Measurements from ENCODE around the gene ATRN.
"Not testable (repeated sequence)": the region's sequence is repeated elsewhere in the genome, so short reads cannot be mapped to it uniquely, and the experiment has no call there.

Gene ATRN

DNA sequence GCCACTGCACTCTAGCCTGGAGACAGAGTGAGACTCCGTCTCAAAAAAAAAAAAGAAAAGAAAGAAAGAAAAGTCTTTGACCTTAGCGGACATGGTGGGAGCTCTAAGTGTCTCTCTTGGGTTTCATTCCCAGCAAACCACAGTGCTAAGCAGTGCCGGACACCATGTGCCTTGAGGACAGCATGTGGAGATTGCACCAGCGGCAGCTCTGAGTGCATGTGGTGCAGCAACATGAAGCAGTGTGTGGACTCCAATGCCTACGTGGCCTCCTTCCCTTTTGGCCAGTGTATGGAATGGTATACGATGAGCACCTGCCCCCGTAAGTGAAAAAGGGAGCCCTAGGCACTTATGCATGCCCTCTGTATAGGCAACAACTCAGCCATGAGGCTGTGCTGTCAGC lies 112.9 kb downstream of the ATRN start:
- Histone ChIP-seq H3K4me1 (ENCODE audit: insufficient read depth, low read length) (no peaks in the 10 kb centered on the region), H3K9me3 (ENCODE audit: low read length) (no peaks in the 10 kb centered on the region), H3K27me3 (ENCODE audit: control insufficient read depth in 1 of 2, insufficient read depth in 2 of 2, low read length in 2 of 2) (no peaks in the 10 kb centered on the region), H3K27ac (ENCODE audit: low read depth, low read length) (no peak overlapping the region), H3K36me3 (ENCODE audit: insufficient read depth, low read length) (peaks cover 45% of the 10 kb centered on the region), H3K9ac (ENCODE audit: low read length) (no peak overlapping the region), H3K4me3 (ENCODE audit: low read depth in 1 of 2, low read length in 2 of 2) (no peak overlapping the region)

DNA sequence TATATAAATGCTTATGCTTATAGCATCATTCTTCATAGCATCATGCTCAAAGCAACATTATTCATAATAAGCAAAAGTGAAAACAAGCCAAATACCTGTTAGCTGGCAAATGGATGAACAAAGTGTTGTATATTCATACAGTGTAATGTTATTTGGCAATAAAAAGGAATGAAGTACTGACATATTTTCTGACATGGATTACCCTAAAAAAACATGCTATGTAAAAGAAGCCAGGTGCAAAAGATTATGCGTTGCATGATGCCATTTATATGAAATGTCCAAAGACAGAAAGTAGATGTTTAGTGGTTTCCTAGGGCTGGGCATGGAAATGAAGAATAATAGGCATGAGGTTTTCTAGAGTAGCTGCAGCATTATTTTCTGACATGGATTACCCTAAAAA lies 115.3 kb downstream of the ATRN start:
- H3K27ac ChIP-seq (ENCODE audit: low read depth, low read length), result no peak overlapping the region
- H3K27me3 ChIP-seq (ENCODE audit: control insufficient read depth in 1 of 2, insufficient read depth in 2 of 2, low read length in 2 of 2), result no peaks in the 10 kb centered on the region
- H3K9me3 ChIP-seq (ENCODE audit: low read length), result no peaks in the 10 kb centered on the region
- H3K36me3 ChIP-seq (ENCODE audit: insufficient read depth, low read length), result peaks cover 43% of the 10 kb centered on the region
- no peak overlapping the region for H3K9ac ChIP-seq (ENCODE audit: low read length)
- H3K4me1 ChIP-seq (ENCODE audit: insufficient read depth, low read length), result no peaks in the 10 kb centered on the region
- H3K4me3 ChIP-seq (ENCODE audit: low read depth in 1 of 2, low read length in 2 of 2), result no peak overlapping the region

DNA sequence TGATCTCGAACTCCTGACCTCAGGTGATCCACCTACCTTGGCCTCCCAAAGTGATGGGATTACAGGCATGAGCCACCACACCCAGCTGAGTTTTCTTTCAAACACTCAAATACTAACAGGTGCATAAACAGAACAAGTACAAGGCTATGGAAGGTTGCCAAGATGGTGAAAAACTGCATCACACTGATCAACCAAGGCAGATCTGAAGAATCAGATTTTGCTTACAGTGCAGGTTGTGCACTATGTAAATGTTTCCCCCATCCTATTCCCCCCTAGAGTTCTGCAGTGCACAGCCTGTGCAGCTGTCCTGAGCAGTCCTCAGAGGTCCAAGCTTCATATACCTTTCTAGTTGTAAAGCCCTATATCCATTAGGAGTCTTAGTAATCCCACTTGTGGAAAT lies 119.3 kb downstream of the ATRN start:
- H3K4me3 ChIP-seq (ENCODE audit: low read depth in 1 of 2, low read length in 2 of 2), result no peak overlapping the region
- no peak overlapping the region for H3K27ac ChIP-seq (ENCODE audit: low read depth, low read length)
- no peaks in the 10 kb centered on the region for H3K4me1 ChIP-seq (ENCODE audit: insufficient read depth, low read length)
- no peaks in the 10 kb centered on the region for H3K27me3 ChIP-seq (ENCODE audit: control insufficient read depth in 1 of 2, insufficient read depth in 2 of 2, low read length in 2 of 2)
- H3K9ac ChIP-seq (ENCODE audit: low read length), result no peak overlapping the region
- no peaks in the 10 kb centered on the region for H3K9me3 ChIP-seq (ENCODE audit: low read length)
- peaks cover 54% of the 10 kb centered on the region for H3K36me3 ChIP-seq (ENCODE audit: insufficient read depth, low read length)

DNA sequence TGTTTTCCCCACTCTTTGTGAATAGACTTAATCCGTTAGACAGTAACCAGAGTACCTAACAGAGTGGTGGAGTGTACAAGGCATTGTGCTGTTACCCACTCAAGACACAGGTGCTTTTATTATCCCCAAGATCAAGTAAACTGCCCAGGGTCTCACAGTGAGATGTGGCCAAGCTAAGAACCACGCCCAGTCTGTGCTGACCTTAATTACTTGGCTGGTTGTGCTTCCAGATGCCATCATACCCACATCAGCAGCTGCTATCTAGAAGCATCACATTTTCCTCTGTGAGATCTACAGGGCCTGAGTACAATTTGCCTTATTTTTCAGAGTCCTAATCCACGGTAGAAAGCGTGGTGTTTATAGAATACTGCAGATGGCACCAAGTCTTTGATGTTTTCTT lies 122.1 kb downstream of the ATRN start:
- H3K9me3 ChIP-seq (ENCODE audit: low read length), result no peaks in the 10 kb centered on the region
- peaks cover 56% of the 10 kb centered on the region for H3K36me3 ChIP-seq (ENCODE audit: insufficient read depth, low read length)
- H3K4me3 ChIP-seq (ENCODE audit: low read depth in 1 of 2, low read length in 2 of 2), result no peak overlapping the region
- H3K27me3 ChIP-seq (ENCODE audit: control insufficient read depth in 1 of 2, insufficient read depth in 2 of 2, low read length in 2 of 2), result no peaks in the 10 kb centered on the region
- H3K4me1 ChIP-seq (ENCODE audit: insufficient read depth, low read length), result no peaks in the 10 kb centered on the region
- no peak overlapping the region for H3K9ac ChIP-seq (ENCODE audit: low read length)
- no peak overlapping the region for H3K27ac ChIP-seq (ENCODE audit: low read depth, low read length)

DNA sequence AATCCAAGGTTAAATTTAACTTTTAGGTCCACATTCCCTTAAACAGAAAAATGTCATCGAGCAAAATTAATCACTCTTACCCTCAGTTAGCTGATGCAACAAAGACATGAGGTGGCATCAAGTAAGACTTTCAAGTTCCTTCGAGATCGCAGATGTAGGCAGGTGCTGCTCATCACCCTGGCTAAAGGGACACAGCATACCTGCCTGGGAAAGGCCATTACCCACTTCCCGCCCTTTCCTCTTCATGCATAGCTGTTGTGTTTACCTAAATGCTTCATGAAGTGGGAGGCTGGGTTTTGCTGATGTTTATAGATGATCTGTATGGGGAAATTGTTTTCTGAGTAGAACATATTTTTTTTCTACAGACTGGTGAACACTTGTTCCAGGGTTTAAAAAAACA lies 124.7 kb downstream of the ATRN start:
- Histone ChIP-seq H3K9me3 (ENCODE audit: low read length) (no peaks in the 10 kb centered on the region), H3K4me1 (ENCODE audit: insufficient read depth, low read length) (no peaks in the 10 kb centered on the region), H3K9ac (ENCODE audit: low read length) (no peak overlapping the region), H3K27ac (ENCODE audit: low read depth, low read length) (no peak overlapping the region), H3K36me3 (ENCODE audit: insufficient read depth, low read length) (peaks cover 68% of the 10 kb centered on the region), H3K4me3 (ENCODE audit: low read depth in 1 of 2, low read length in 2 of 2) (no peak overlapping the region), H3K27me3 (ENCODE audit: control insufficient read depth in 1 of 2, insufficient read depth in 2 of 2, low read length in 2 of 2) (no peaks in the 10 kb centered on the region)

DNA sequence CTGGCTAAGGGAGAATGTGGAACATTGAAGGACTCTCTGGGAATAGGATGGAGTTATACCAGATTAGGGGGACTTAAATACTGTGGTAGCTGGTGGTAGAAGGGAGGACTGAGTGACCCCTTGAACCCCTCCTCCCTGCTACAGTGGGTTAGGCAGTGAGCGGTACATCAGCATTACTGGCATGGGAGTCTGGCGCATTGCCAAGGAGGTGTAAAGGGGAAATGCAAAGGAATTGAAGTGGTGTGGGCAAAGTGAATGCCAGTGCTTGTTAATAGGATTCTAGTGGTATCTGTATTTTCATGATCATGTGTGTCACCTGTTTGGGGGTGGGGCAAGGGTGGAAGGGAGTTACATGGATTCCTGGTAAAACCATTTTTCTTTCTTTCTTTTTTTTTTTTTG lies 132.3 kb downstream of the ATRN start:
- H3K36me3 ChIP-seq (ENCODE audit: insufficient read depth, low read length), result peaks cover 14% of the 10 kb centered on the region

DNA sequence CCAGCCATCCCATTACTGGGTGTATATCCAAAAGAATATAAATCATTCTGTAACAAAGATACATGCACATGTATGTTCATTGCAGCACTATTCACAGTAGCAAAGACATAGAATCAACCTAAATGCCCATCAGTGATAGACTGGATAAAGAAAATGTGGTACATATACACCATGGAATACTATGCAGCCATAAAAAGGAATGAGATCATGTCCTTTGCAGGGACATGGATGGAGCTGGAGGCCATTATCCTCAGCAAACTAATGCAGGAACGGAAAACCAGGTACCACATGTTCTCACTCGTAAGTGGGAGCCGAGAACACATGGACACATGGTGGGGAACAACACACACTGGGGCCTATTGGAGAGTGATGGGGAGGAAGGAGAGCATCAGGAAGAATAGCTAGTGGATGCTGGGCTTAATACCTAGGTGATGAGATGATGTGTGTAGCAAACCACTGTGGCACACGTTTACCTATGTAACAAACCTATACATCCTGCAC lies 134.6 kb downstream of the ATRN start:
- not testable (repeated sequence) for H3K27me3 ChIP-seq (ENCODE audit: control insufficient read depth in 1 of 2, insufficient read depth in 2 of 2, low read length in 2 of 2); H3K27ac ChIP-seq (ENCODE audit: low read depth, low read length); H3K4me3 ChIP-seq (ENCODE audit: low read depth in 1 of 2, low read length in 2 of 2); H3K9me3 ChIP-seq (ENCODE audit: low read length); H3K9ac ChIP-seq (ENCODE audit: low read length); H3K4me1 ChIP-seq (ENCODE audit: insufficient read depth, low read length); H3K36me3 ChIP-seq (ENCODE audit: insufficient read depth, low read length)

More for the DNA sequence above, 132.3 kb downstream of the ATRN start:
- no peaks in the 10 kb centered on the region for H3K9me3 ChIP-seq (ENCODE audit: low read length)
- H3K27ac ChIP-seq (ENCODE audit: low read depth, low read length), result no peak overlapping the region
- no peak overlapping the region for H3K9ac ChIP-seq (ENCODE audit: low read length)
- H3K4me3 ChIP-seq (ENCODE audit: low read depth in 1 of 2, low read length in 2 of 2), result no peak overlapping the region
- no peaks in the 10 kb centered on the region for H3K27me3 ChIP-seq (ENCODE audit: control insufficient read depth in 1 of 2, insufficient read depth in 2 of 2, low read length in 2 of 2)
- no peaks in the 10 kb centered on the region for H3K4me1 ChIP-seq (ENCODE audit: insufficient read depth, low read length)

DNA sequence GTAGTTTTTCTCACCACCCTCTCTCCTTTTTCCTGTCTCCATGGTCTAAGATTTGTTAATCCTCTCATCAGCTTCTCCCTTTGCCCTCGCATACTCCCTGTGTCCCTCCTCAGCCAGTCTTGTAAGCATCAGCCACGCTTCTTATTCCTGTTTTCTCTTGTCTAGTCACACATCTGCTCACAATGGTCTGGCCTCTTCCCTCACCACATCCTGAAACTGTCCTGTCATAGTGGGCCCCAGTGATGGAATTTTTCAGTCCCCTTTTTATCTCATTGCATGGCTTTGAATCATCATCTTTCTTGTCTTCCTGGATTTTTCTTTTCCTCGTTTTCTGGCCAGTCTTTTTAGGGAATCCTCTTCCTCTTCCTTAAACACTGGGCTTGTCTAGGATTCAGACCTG lies 135.2 kb downstream of the ATRN start:
- no peak overlapping the region for H3K9ac ChIP-seq (ENCODE audit: low read length)
- H3K27me3 ChIP-seq (ENCODE audit: control insufficient read depth in 1 of 2, insufficient read depth in 2 of 2, low read length in 2 of 2), result no peaks in the 10 kb centered on the region
- H3K27ac ChIP-seq (ENCODE audit: low read depth, low read length), result no peak overlapping the region
- H3K4me3 ChIP-seq (ENCODE audit: low read depth in 1 of 2, low read length in 2 of 2), result no peak overlapping the region
- H3K4me1 ChIP-seq (ENCODE audit: insufficient read depth, low read length), result no peaks in the 10 kb centered on the region
- no peaks in the 10 kb centered on the region for H3K9me3 ChIP-seq (ENCODE audit: low read length)
- H3K36me3 ChIP-seq (ENCODE audit: insufficient read depth, low read length), result peaks cover 4% of the 10 kb centered on the region

DNA sequence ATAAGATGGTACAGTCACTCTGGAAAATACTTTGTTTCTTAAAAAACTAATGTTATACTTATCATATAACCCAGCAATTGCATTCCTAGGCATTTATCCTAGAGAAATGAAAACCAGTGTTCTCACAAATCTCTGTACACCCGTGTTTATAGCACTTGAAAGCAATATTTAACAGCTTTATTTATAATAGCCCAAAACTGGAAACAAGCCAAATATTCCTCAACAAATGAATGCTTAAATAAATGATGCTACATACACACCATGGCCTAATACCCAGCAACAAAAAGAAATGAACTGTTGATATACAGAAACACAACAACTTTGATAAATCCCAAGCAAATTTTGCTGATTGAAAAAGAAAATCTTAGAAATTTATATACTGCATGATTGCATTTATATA lies 141.1 kb downstream of the ATRN start:
- Histone ChIP-seq H3K36me3 (ENCODE audit: insufficient read depth, low read length) (no peaks in the 10 kb centered on the region), H3K4me1 (ENCODE audit: insufficient read depth, low read length) (no peaks in the 10 kb centered on the region), H3K27ac (ENCODE audit: low read depth, low read length) (no peak overlapping the region), H3K4me3 (ENCODE audit: low read depth in 1 of 2, low read length in 2 of 2) (no peak overlapping the region), H3K9ac (ENCODE audit: low read length) (no peak overlapping the region), H3K9me3 (ENCODE audit: low read length) (no peaks in the 10 kb centered on the region), H3K27me3 (ENCODE audit: control insufficient read depth in 1 of 2, insufficient read depth in 2 of 2, low read length in 2 of 2) (no peaks in the 10 kb centered on the region)

DNA sequence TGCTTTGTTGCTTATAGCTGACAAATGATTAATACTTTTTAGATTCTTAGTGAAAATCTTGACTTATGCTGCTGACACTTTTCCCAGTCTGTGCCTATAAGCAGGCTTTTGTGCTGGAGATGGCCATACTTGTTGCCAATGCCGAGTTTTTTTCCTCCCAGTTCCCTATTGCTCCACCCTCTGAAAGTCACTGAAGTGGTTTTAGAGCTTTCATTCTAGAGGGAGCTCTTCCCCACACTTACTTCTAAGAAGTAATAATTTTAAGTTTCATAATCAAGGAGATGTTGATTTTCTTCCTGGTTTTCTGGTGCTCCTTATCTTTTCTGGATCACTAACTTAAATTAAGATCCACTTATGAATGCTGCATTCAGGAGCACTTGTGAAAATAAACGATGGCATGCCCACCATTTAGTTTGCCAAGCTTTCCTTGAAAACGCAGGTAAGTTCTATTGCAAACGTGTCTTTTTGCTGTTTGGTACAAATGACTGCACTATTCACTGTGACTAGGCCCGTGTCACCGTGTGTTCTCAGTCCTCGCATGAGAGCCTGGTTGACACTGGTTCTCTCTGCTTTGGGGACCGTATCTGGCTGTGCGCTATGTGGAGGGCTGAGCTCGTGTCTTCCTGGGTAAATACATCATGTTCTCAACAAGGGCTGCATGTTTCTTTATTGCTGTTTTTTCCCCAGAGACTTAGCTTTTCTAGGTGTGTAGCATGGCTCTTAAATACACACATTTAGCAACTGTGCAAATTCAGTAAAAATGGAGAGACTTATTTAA lies 142.2 kb downstream of the ATRN start:
- Histone ChIP-seq H3K4me1 (ENCODE audit: insufficient read depth, low read length) (no peaks in the 10 kb centered on the region), H3K9me3 (ENCODE audit: low read length) (no peaks in the 10 kb centered on the region), H3K27me3 (ENCODE audit: control insufficient read depth in 1 of 2, insufficient read depth in 2 of 2, low read length in 2 of 2) (no peaks in the 10 kb centered on the region), H3K9ac (ENCODE audit: low read length) (no peak overlapping the region), H3K4me3 (ENCODE audit: low read depth in 1 of 2, low read length in 2 of 2) (no peak overlapping the region), H3K27ac (ENCODE audit: low read depth, low read length) (no peak overlapping the region), H3K36me3 (ENCODE audit: insufficient read depth, low read length) (no peaks in the 10 kb centered on the region)

DNA sequence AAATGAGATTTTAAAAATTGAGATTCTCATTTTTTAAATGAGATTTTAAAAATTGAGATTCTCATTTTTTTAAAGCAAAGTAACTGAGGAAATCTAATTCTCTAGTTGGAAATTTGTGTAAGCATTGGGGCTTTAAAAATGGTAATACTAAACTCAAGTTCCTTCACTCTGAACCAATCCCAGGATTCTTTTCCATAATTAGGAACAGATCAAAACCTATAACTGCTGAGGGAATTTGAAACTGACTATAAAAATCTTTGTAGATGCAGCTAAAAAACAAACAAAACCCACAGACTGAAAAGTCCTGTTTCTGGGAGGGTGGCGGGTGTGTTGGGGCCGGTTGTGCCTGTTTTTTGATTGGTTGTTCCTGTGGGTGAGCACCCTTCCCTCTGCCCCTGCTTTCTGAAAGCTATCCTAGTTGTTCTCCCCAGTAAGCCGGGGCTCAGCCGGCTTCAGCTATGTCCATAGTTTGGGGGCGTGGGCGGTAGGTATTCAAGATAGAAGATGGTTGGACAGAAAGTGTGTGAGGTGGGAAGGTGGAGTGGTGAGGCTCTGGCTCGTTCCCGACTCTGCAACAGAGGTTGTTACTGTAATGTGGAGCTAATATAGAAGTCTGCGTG lies 143.1 kb downstream of the ATRN start:
- Histone ChIP-seq H3K9me3 (ENCODE audit: low read length) (no peaks in the 10 kb centered on the region), H3K4me1 (ENCODE audit: insufficient read depth, low read length) (no peaks in the 10 kb centered on the region), H3K4me3 (ENCODE audit: low read depth in 1 of 2, low read length in 2 of 2) (no peak overlapping the region), H3K27me3 (ENCODE audit: control insufficient read depth in 1 of 2, insufficient read depth in 2 of 2, low read length in 2 of 2) (no peaks in the 10 kb centered on the region), H3K9ac (ENCODE audit: low read length) (no peak overlapping the region), H3K36me3 (ENCODE audit: insufficient read depth, low read length) (no peaks in the 10 kb centered on the region), H3K27ac (ENCODE audit: low read depth, low read length) (no peak overlapping the region)

DNA sequence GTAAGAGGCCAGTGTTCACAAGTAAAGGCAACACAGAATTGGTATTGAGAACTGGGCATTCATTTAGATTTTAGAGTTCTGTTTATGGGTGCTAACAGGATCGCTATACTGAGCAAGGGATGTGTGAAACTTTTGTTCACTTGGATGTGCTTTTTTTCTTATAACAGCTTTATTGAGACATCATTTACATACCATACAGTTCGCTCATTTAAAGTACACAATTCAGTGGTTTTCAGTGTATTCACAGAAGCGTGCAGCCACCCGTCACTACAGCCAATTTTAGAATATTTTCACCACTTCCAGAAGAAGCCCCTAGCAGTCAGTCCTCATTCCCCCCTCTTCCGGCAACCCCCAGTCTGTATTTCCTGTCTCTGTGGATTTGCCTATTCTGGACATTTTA lies 143.6 kb downstream of the ATRN start:
- Histone ChIP-seq H3K27me3 (ENCODE audit: control insufficient read depth in 1 of 2, insufficient read depth in 2 of 2, low read length in 2 of 2) (no peaks in the 10 kb centered on the region), H3K9me3 (ENCODE audit: low read length) (no peaks in the 10 kb centered on the region), H3K36me3 (ENCODE audit: insufficient read depth, low read length) (no peaks in the 10 kb centered on the region), H3K4me3 (ENCODE audit: low read depth in 1 of 2, low read length in 2 of 2) (no peak overlapping the region), H3K4me1 (ENCODE audit: insufficient read depth, low read length) (no peaks in the 10 kb centered on the region), H3K9ac (ENCODE audit: low read length) (no peak overlapping the region), H3K27ac (ENCODE audit: low read depth, low read length) (no peak overlapping the region)

Measured in muscle layer of colon (tissue), 2 donors.